ENCODE data around the gene H2BK1. TPM values are rescaled to one million over a fixed set of nuclear protein-coding genes. Genes with fewer than 3 reads are reported as not detected.

Gene H2BK1
- total RNA-seq, 1 experiment from 2014 or later = 0.69 TPM

- H3K27me3 ChIP-seq (ENCODE audit: insufficient read depth, low read length) = no peaks in the 10 kb centered on the region
- no peak for TF ChIP-seq EGR1 (IDR thresholded peaks at IDR 0.05; ENCODE audit: low read depth)
- TF ChIP-seq POLR2AphosphoS5 (IDR thresholded peaks at IDR 0.05; ENCODE audit: low read depth, low read length) = no peak
- no peak for TF ChIP-seq YY1 (IDR thresholded peaks at IDR 0.05; ENCODE audit: extremely low read depth, insufficient replicate concordance, low read depth, low read length)
- TF ChIP-seq ZNF274 (IDR thresholded peaks at IDR 0.05; ENCODE audit: low read depth, low read length) = no peak
- H3K4me1 ChIP-seq (ENCODE audit: control insufficient read depth in 1 of 2, insufficient read depth in 2 of 2, low read length in 2 of 2) = peaks cover 4 to 10% of the 10 kb centered on the region in 2 experiments
- H3K9ac ChIP-seq (ENCODE audit: low read length) = no peak overlapping the region
- H3K27ac ChIP-seq (ENCODE audit: low read depth, low read length) = no peak overlapping the region
- no peaks in the 10 kb centered on the region for H3K36me3 ChIP-seq (ENCODE audit: control insufficient read depth in 1 of 2, insufficient read depth in 2 of 2, low read length in 2 of 2)
- no peaks in the 10 kb centered on the region for H3K9me2 ChIP-seq (ENCODE audit: insufficient read depth)
- intact Hi-C loops (cut with micrococcal nuclease) = no loop called here
- ChIA-PET RAD21 (ENCODE audit: low non-redundant PET in 1 of 2, low total read pairs in 2 of 2, uncharacterized antibody in 2 of 2, unreplicated experiment in 2 of 2) (no interaction called here), CTCF (interaction anchor here (2.3 kb wide), 1 partner anchor 13 kb away, joined by 6 read pairs; no protein-coding TSS in a partner anchor), POLR2A (no interaction called here)
- no peak overlapping the region for H2AFZ ChIP-seq (ENCODE audit: low read depth, low read length, poor library complexity, severe bottlenecking)
- no peak overlapping the region for H3K4me3 ChIP-seq (replicated peaks in 1 of 2; ENCODE audit: low read depth in 1 of 2, low read length in 2 of 2)
- no peaks in the 10 kb centered on the region for H3K9me3 ChIP-seq (ENCODE audit: control insufficient read depth in 1 of 2, insufficient read depth in 1 of 2, low read depth in 1 of 2, low read length in 2 of 2)
- no peaks in the 10 kb centered on the region for H3K79me2 ChIP-seq (ENCODE audit: insufficient read depth, low read length)
- H3K4me2 ChIP-seq (ENCODE audit: low read length) = no peak overlapping the region
- DNase-seq (ENCODE audit: low read depth, low spot score) (no peak), ATAC-seq (no peak)
- H4K20me1 ChIP-seq (ENCODE audit: insufficient read depth) = no peaks in the 10 kb centered on the region
- no TSS peak for BruUV-seq (replicated peaks)
These were observed 46.2 kb upstream of the H2BK1 start for GRCh38 chr7:151256410-151257045.

GRCh38 chr7:151255390-151255789 lies 45.1 kb upstream of the H2BK1 start:
- intact Hi-C loops (cut with micrococcal nuclease) = no loop called here
- ChIA-PET RAD21 (ENCODE audit: low non-redundant PET in 1 of 2, low total read pairs in 2 of 2, uncharacterized antibody in 2 of 2, unreplicated experiment in 2 of 2) (no interaction called here), CTCF (interaction anchor here (2.3 kb wide), 1 partner anchor 11 kb away, joined by 6 read pairs; no protein-coding TSS in a partner anchor), POLR2A (no interaction called here)
- Histone ChIP-seq H3K36me3 (ENCODE audit: control insufficient read depth in 1 of 2, insufficient read depth in 2 of 2, low read length in 2 of 2) (no peaks in the 10 kb centered on the region), H3K9me3 (ENCODE audit: control insufficient read depth in 1 of 2, insufficient read depth in 1 of 2, low read depth in 1 of 2, low read length in 2 of 2) (no peaks in the 10 kb centered on the region), H4K20me1 (ENCODE audit: insufficient read depth) (no peaks in the 10 kb centered on the region), H3K4me3 (replicated peaks in 1 of 2; ENCODE audit: low read depth in 1 of 2, low read length in 2 of 2) (no peak overlapping the region), H3K27ac (ENCODE audit: low read depth, low read length) (no peak overlapping the region), H3K4me2 (ENCODE audit: low read length) (no peak overlapping the region), H3K9me2 (ENCODE audit: insufficient read depth) (no peaks in the 10 kb centered on the region), H3K27me3 (ENCODE audit: insufficient read depth, low read length) (no peaks in the 10 kb centered on the region), H3K9ac (ENCODE audit: low read length) (no peak overlapping the region), H3K4me1 (ENCODE audit: control insufficient read depth in 1 of 2, insufficient read depth in 2 of 2, low read length in 2 of 2) (peaks cover 9 to 22% of the 10 kb centered on the region in 2 experiments), H3K79me2 (ENCODE audit: insufficient read depth, low read length) (no peaks in the 10 kb centered on the region), H2AFZ (ENCODE audit: low read depth, low read length, poor library complexity, severe bottlenecking) (no peak overlapping the region)
- no TSS peak for BruUV-seq (replicated peaks)
- no peak for ATAC-seq
- DNase-seq (ENCODE audit: low read depth, low spot score) = no peak
- TF ChIP-seq RAD21 (IDR thresholded peaks at IDR 0.05; ENCODE audit: low read depth) = no peak
- no peak for TF ChIP-seq ATF3 (IDR thresholded peaks at IDR 0.05)
- no peak for TF ChIP-seq ELF1 (IDR thresholded peaks at IDR 0.05; ENCODE audit: borderline replicate concordance, low read depth)
- no peak for TF ChIP-seq POLR2A (IDR thresholded peaks at IDR 0.05; ENCODE audit: borderline replicate concordance, extremely low read depth, insufficient read depth, insufficient read length)
- no peak for TF ChIP-seq MAX (IDR thresholded peaks at IDR 0.05)
- TF ChIP-seq JUND (IDR thresholded peaks at IDR 0.05) = no peak
- no peak for TF ChIP-seq ZFX (IDR thresholded peaks at IDR 0.05)
- TF ChIP-seq YY1 (IDR thresholded peaks at IDR 0.05; ENCODE audit: extremely low read depth, insufficient replicate concordance, low read depth, low read length) = no peak
- no peak for TF ChIP-seq SIN3A (IDR thresholded peaks at IDR 0.05; ENCODE audit: low read depth)
- TF ChIP-seq ZNF274 (IDR thresholded peaks at IDR 0.05; ENCODE audit: low read depth, low read length) = no peak
- no peak for TF ChIP-seq REST (IDR thresholded peaks at IDR 0.05; ENCODE audit: low read depth)
- TF ChIP-seq EGR1 (IDR thresholded peaks at IDR 0.05; ENCODE audit: low read depth) = no peak
- TF ChIP-seq SRF (IDR thresholded peaks at IDR 0.05; ENCODE audit: low read depth) = no peak
- TF ChIP-seq EZH2phosphoT487 (IDR thresholded peaks at IDR 0.05; ENCODE audit: borderline replicate concordance) = no peak
- TF ChIP-seq SP1 (IDR thresholded peaks at IDR 0.05; ENCODE audit: low read depth) = no peak
- no peak for TF ChIP-seq CBX3 (IDR thresholded peaks at IDR 0.05; ENCODE audit: low read depth)

Measured in HCT116 (cell line).